IPS-18a (cell line): ENCODE measurements around the gene ZFHX3.

Experiments used
- H3K27ac ChIP-seq: one replicate; pipeline ENCODE4 v1.5.1; 2013; ENCODE audit warnings: low read length
- H3K27me3 ChIP-seq: one replicate; pipeline ENCODE4 v1.6.1; 2013; ENCODE audit warnings: mild to moderate bottlenecking, low read length; ENCODE audit not compliant: control insufficient read depth, insufficient read depth
- H3K36me3 ChIP-seq: one replicate; pipeline ENCODE4 v1.6.1; 2013; ENCODE audit warnings: low read depth, low read length; ENCODE audit not compliant: control insufficient read depth
- H3K4me1 ChIP-seq: one replicate; pipeline ENCODE4 v1.6.1; 2013; ENCODE audit warnings: low read depth, low read length; ENCODE audit not compliant: control insufficient read depth
- H3K4me3 ChIP-seq: one replicate; pipeline ENCODE4 v1.5.1; 2013; ENCODE audit warnings: low read length
- H3K9ac ChIP-seq: one replicate; pipeline ENCODE4 v1.6.1; 2013; ENCODE audit warnings: mild to moderate bottlenecking, low read length, moderate library complexity
- H3K9me3 ChIP-seq: one replicate; pipeline ENCODE4 v1.6.1; 2013; ENCODE audit warnings: low read depth, low read length; ENCODE audit not compliant: control insufficient read depth

The ZFHX3 gene

DNA sequence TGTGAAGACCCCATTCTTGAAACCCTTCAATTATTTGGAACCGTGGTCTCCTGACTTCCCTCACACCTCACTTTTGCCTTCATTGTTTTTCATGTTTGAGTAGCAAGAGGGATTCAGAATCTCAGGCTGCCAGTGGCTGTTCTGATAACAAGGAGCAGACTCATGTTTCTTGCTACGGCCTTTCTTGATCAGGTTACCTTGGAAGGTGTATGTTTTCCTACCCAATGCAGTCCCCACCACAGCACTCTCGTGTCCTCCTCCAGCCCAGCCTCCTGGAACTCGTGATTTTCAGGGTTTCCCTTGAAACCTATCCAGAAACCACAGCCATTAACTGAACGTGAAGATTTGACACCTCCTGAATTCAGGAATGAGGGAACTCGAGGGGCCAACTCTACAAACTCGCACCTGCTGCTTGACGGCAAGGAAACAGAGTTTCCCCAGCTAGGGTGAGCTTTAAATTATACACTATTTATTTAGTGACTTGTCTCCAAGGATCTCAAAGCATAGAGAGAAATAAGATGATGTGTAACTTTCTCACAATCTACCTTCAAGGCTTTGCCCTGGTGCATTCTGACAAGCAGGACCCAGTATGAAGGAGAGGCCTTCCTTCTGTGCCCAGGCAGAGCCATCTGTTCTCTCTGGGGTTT, 1.6 kb downstream of the ZFHX3 start:
- H3K36me3 ChIP-seq, result no peaks in the 10 kb centered on the region
- no peak overlapping the region for H3K9ac ChIP-seq
- no peaks in the 10 kb centered on the region for H3K9me3 ChIP-seq
- H3K27ac ChIP-seq, result no peak overlapping the region
- H3K4me3 ChIP-seq, result no peak overlapping the region
- H3K4me1 ChIP-seq, result peaks cover 21% of the 10 kb centered on the region
- peaks cover 96% of the 10 kb centered on the region for H3K27me3 ChIP-seq

DNA sequence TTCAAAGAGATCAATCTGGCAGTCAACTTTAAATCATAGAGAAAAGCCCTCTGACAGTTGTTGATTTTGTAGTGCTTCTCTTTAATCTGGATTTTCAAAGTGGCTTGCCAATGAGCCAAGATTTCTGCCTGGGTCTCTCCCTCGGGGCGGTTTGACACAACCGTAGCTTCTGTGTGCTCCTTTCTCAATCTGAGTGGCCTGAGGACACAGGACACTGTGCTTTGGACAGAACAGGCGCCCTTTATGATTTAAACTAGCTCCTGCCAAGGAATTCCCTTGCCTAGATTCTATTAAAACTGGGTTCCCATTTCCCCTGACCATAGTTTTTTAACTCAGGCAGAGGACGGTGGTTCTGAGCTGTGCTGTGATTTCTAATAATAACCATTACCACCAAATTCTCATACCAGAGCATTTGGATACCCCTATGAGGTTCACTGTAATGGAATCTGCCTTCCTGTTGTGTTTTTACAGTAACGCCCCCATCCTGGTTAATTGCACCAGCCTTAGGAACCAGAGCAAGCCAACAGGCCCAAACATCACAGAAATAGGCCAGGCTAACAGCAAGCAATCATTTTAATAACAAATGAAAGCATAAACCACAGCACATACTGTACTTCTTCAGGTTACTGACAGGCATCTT, 4.0 kb downstream of the ZFHX3 start:
- Histone ChIP-seq H3K27me3 (peaks cover 96% of the 10 kb centered on the region), H3K27ac (no peak overlapping the region), H3K9me3 (no peaks in the 10 kb centered on the region), H3K4me1 (peaks cover 36% of the 10 kb centered on the region), H3K9ac (no peak overlapping the region), H3K4me3 (no peak overlapping the region), H3K36me3 (no peaks in the 10 kb centered on the region)

DNA sequence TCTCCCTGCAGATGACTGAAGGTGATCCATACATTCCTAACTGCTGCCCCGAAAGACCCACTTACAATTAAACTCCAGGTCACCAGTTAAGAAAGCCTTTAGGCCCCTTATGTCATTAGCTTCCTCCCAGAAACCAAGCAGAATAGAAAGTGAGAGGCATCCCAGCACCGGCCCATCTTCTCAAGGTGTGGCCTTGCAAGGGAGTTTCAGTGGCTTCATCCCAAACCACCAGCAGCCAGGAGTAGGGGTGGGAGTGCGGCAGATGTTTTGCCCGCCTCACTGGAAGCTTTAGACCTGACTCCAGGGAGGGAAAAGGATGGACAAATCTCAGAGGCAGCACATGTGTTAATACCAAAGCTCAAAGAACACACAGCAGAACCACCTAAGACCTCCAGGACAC, 5.1 kb downstream of the ZFHX3 start:
- H3K9me3 ChIP-seq, result no peaks in the 10 kb centered on the region
- H3K27me3 ChIP-seq, result peaks cover 100% of the 10 kb centered on the region
- H3K4me1 ChIP-seq, result peaks cover 39% of the 10 kb centered on the region
- H3K27ac ChIP-seq, result no peak overlapping the region
- H3K4me3 ChIP-seq, result no peak overlapping the region
- no peak overlapping the region for H3K9ac ChIP-seq
- no peaks in the 10 kb centered on the region for H3K36me3 ChIP-seq

GRCh38 chr16:73041676-73042075, 6.3 kb downstream of the ZFHX3 start:
- Histone ChIP-seq H3K27me3 (peaks cover 100% of the 10 kb centered on the region), H3K9ac (no peak overlapping the region), H3K4me1 (peaks cover 50% of the 10 kb centered on the region), H3K36me3 (no peaks in the 10 kb centered on the region), H3K27ac (no peak overlapping the region), H3K4me3 (no peak overlapping the region), H3K9me3 (no peaks in the 10 kb centered on the region)

DNA sequence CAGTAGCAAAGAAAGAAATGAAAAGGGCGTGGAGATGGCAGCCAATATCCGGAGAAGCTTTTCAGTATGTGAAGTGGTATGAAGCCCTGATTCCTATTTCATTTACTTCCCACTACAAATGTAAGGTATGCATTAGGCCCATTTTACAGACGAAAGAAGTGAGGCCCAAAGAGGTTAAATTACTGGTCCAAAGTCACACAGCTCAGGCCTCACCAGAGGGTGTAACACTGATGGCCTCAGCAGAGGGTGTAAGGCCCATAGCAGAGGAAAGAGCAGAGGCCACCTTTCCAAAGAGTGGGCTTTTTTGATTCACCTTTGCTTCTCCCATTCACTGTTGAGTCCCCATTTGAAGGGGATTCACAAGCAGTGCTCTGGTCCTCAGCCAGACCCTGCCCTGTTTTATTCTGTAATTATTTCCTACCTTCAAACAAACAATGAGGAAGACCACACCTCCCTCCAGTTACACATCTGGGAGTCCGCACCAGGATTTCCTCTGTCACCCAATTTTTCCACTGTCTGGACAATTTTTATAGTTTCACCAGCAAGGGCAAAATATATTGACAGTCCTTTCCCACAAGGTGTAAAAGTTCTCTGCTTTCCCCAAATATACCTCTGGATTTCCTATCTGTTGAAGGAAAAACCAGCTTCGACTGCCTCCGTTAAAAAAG, 7.1 kb downstream of the ZFHX3 start:
- Histone ChIP-seq H3K36me3 (no peaks in the 10 kb centered on the region), H3K27me3 (peaks cover 100% of the 10 kb centered on the region), H3K9ac (no peak overlapping the region)

DNA sequence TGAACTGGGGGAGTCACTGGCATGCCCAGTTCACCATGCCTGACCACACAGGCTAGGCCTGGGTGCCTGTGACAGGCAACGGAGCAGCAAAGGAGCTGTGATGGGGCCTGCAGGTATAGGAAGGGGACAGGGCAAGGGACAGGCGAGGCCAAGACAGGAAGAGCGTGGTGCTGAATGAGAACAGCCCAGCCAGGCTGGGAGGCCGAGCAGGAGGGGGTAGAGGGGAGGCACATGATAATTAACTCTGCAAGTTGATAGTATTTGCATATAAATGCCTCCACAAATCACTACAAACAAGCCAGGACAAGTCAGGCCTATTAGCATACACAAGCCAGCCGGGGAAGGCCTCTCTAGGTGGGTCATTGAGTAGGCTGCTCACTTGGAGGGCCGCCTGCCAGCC, 7.8 kb downstream of the ZFHX3 start:
- Histone ChIP-seq H3K4me3 (no peak overlapping the region), H3K9me3 (no peaks in the 10 kb centered on the region), H3K9ac (no peak overlapping the region), H3K27ac (no peak overlapping the region), H3K4me1 (peaks cover 61% of the 10 kb centered on the region), H3K27me3 (peaks cover 100% of the 10 kb centered on the region), H3K36me3 (no peaks in the 10 kb centered on the region)

More for the DNA sequence above, 7.1 kb downstream of the ZFHX3 start:
- H3K4me3 ChIP-seq, result no peak overlapping the region
- no peak overlapping the region for H3K27ac ChIP-seq
- H3K9me3 ChIP-seq, result no peaks in the 10 kb centered on the region
- H3K4me1 ChIP-seq, result peaks cover 55% of the 10 kb centered on the region

- no peak overlapping the region for H3K4me3 ChIP-seq
- peaks cover 97% of the 10 kb centered on the region for H3K27me3 ChIP-seq
- peaks cover 60% of the 10 kb centered on the region for H3K4me1 ChIP-seq
- H3K9ac ChIP-seq, result no peak overlapping the region
- H3K36me3 ChIP-seq, result no peaks in the 10 kb centered on the region
- no peaks in the 10 kb centered on the region for H3K9me3 ChIP-seq
- no peak overlapping the region for H3K27ac ChIP-seq
These were observed 9.9 kb downstream of the ZFHX3 start for GRCh38 chr16:73037845-73038570.

DNA sequence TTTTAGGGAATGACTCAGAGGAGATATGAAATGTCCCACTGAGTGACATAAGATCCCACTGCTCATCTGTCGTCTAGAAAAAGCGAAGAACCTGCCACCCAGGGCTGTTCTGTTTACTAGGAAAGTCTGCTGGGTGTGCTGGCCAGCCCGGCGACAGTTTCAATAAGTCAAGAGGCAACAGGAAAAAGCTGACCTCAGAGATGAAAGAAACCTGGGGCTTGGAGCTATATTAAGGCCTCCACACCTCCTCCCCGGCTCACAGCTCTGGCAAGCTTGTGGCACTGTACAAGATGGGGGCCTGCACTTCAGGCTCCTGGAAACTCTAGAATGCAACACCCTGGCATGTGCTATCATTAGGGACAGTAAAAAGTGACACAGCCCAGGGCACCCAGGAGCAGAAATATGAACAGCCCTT, 10.6 kb downstream of the ZFHX3 start:
- no peak overlapping the region for H3K27ac ChIP-seq
- peak overlapping the region; percentile 34 for H3K4me3 ChIP-seq
- peaks cover 97% of the 10 kb centered on the region for H3K27me3 ChIP-seq
- no peaks in the 10 kb centered on the region for H3K9me3 ChIP-seq
- H3K36me3 ChIP-seq, result no peaks in the 10 kb centered on the region
- H3K4me1 ChIP-seq, result peaks cover 66% of the 10 kb centered on the region
- no peak overlapping the region for H3K9ac ChIP-seq

DNA sequence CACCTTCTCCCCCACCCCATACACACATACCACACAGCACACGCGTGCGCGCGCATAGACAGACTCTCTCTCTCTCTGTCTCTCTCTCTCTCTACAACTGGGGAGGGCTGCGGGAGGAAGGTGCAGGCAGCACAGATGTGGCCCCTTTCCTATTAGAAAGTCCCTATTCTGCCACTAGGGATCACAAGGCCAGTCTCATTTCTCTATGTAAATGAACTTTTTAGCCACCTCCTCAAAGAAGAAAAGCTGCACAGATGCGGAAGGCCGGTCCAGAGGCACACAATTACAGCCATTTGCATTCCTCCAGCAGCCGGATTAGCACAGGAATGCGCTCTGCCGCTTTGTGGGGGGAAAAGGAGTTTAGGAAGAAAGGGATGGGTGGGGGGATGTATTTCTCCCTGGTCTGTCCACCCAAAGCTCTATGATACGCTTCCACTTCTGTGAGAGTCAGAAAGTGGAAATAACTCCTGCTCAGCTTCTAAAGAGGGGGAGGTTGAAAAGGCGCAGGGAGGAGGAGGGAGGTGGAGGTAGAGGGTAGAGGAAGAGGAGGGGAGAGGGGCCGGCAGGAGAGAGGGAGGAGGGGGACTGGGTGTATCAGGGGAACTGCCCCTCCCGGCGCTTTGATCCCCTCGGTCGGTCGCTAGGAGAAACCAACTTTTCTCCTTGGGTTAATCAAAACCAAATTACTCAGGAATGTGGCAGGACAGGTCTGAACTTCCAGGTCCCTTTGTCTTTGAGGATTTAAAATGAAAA, 11.7 kb downstream of the ZFHX3 start:
- no peaks in the 10 kb centered on the region for H3K9me3 ChIP-seq
- no peaks in the 10 kb centered on the region for H3K36me3 ChIP-seq
- peaks cover 97% of the 10 kb centered on the region for H3K27me3 ChIP-seq
- no peak overlapping the region for H3K27ac ChIP-seq
- H3K9ac ChIP-seq, result no peak overlapping the region
- peak overlapping the region; percentile 34 for H3K4me3 ChIP-seq
- H3K4me1 ChIP-seq, result peaks cover 71% of the 10 kb centered on the region

- Histone ChIP-seq H3K4me1 (peaks cover 59% of the 10 kb centered on the region), H3K36me3 (no peaks in the 10 kb centered on the region), H3K27me3 (peaks cover 97% of the 10 kb centered on the region), H3K27ac (no peak overlapping the region), H3K4me3 (no peak overlapping the region), H3K9ac (no peak overlapping the region), H3K9me3 (no peaks in the 10 kb centered on the region)
These were observed 13.6 kb downstream of the ZFHX3 start for GRCh38 chr16:73034374-73034773.
